HG03039 (cell line): ENCODE results near the gene EPM2A.

Experiments used
- ATAC-seq: cut with Tn5 transposase; IDR thresholded peaks from one replicate; pipeline ENCODE4 v1.9.1; 2021; ENCODE audit warnings: mild to moderate bottlenecking, moderate library complexity; ENCODE audit not compliant: unreplicated experiment

The EPM2A gene

GRCh38 chr6:145608850-145609249 lies 126.5 kb downstream of the EPM2A start:
- ATAC-seq: no peak

- ATAC-seq: no peak
These were observed 131.3 kb downstream of the EPM2A start for GRCh38 chr6:145603991-145604390.

- no peak for ATAC-seq
These were observed 131.9 kb downstream of the EPM2A start for GRCh38 chr6:145603424-145603833.

- ATAC-seq: no peak
These were observed 132.5 kb downstream of the EPM2A start for GRCh38 chr6:145602726-145603326.

GRCh38 chr6:145601397-145601796 lies 133.9 kb downstream of the EPM2A start:
- no peak for ATAC-seq

GRCh38 chr6:145600299-145600698 lies 135.0 kb downstream of the EPM2A start:
- no peak for ATAC-seq

- no peak for ATAC-seq
These were observed 146.3 kb downstream of the EPM2A start for GRCh38 chr6:145588981-145589380.

- ATAC-seq: no peak
These were observed 148.0 kb downstream of the EPM2A start for GRCh38 chr6:145587334-145587733.

GRCh38 chr6:145583753-145584152 lies 151.6 kb downstream of the EPM2A start:
- no peak for ATAC-seq
